Mononuclear cell (primary cell): Measurements from ENCODE around the gene HBQ1. TPM values are rescaled to one million over a fixed set of nuclear protein-coding genes. Genes with fewer than 3 reads are reported as not detected.
A peak's percentile ranks its signal among the peaks of the same experiment; 100 is the strongest.
"Not testable (repeated sequence)": the region's sequence is repeated elsewhere in the genome, so short reads cannot be mapped to it uniquely, and the experiment has no call there.

ENCODE experiments used
- H3K27me3 ChIP-seq: 2 replicates; pipeline ENCODE4 v1.6.0; 2011; ENCODE audit warnings: low read length, control low read depth; ENCODE audit not compliant: insufficient read depth
- H3K4me1 ChIP-seq: 2 replicates; pipeline ENCODE4 v1.5.1; 2011; ENCODE audit warnings: mild to moderate bottlenecking, low read length, control low read depth; ENCODE audit not compliant: insufficient read depth
- H3K4me3 ChIP-seq: 2 replicates; pipeline ENCODE4 v1.5.1; 2011; ENCODE audit warnings: mild to moderate bottlenecking, low read length, moderate library complexity
- H3K9me3 ChIP-seq: 2 replicates; pipeline ENCODE4 v1.5.1; 2011; ENCODE audit warnings: low read depth, mild to moderate bottlenecking, control low read depth, low read length
- total RNA-seq: library from RNA; depleted of rRNA; stranded (reverse); fragments of >200 nt; gene quantifications from one replicate; pipeline ENCODE4 v1.2.3, GENCODE V29; 2012

The HBQ1 gene
- total RNA-seq, 1 donor = not detected

GRCh38 chr16:200388-200787, 20.1 kb downstream of the HBQ1 start:
- H3K4me3 ChIP-seq = no peak overlapping the region
- H3K4me1 ChIP-seq = no peaks in the 10 kb centered on the region
- no peaks in the 10 kb centered on the region for H3K9me3 ChIP-seq
- H3K27me3 ChIP-seq = no peaks in the 10 kb centered on the region

DNA sequence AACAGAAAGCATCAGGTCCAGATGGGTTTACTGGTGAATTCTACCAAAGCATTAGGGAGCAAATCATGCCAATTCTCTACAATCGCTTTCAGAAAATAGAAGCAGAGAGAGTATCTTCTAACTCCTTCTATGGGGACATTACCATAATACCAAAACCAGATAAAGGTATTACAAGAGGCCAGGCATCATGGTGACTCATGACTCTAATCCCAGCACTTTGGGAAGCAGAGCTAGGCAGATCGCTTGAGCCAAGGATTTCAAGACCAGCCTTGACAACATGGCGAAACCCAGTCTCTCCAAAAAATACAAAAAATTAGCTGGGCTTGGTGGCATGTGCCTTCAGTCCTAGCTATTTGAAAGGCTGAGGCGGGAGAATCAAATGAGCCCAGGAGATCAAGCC, 23.0 kb downstream of the HBQ1 start:
- H3K4me3 ChIP-seq = no peak overlapping the region
- no peaks in the 10 kb centered on the region for H3K9me3 ChIP-seq
- no peaks in the 10 kb centered on the region for H3K27me3 ChIP-seq
- H3K4me1 ChIP-seq = no peaks in the 10 kb centered on the region

- H3K4me3 ChIP-seq, H3K4me1 ChIP-seq, H3K9me3 ChIP-seq, H3K27me3 ChIP-seq: not testable (repeated sequence)
Measured at GRCh38 chr16:204046-204445, 23.8 kb downstream of the HBQ1 start.

- not testable (repeated sequence) for H3K4me1 ChIP-seq, H3K9me3 ChIP-seq, H3K4me3 ChIP-seq, H3K27me3 ChIP-seq
Measured at GRCh38 chr16:209359-209758, 29.1 kb downstream of the HBQ1 start.

GRCh38 chr16:211631-212180, 31.4 kb downstream of the HBQ1 start:
- not testable (repeated sequence) for H3K4me1 ChIP-seq, H3K4me3 ChIP-seq, H3K9me3 ChIP-seq, H3K27me3 ChIP-seq

GRCh38 chr16:212999-213398, 32.7 kb downstream of the HBQ1 start:
- no peaks in the 10 kb centered on the region for H3K27me3 ChIP-seq
- H3K9me3 ChIP-seq = no peaks in the 10 kb centered on the region
- no peak overlapping the region for H3K4me3 ChIP-seq
- no peaks in the 10 kb centered on the region for H3K4me1 ChIP-seq

- Histone ChIP-seq H3K4me3 (no peak overlapping the region), H3K4me1 (no peaks in the 10 kb centered on the region), H3K9me3 (no peaks in the 10 kb centered on the region), H3K27me3 (no peaks in the 10 kb centered on the region)
Measured at GRCh38 chr16:220021-220420, 39.8 kb downstream of the HBQ1 start.

- no peaks in the 10 kb centered on the region for H3K9me3 ChIP-seq
- H3K4me3 ChIP-seq = peak overlapping the region; percentile 74
- no peaks in the 10 kb centered on the region for H3K27me3 ChIP-seq
- peaks cover 22% of the 10 kb centered on the region for H3K4me1 ChIP-seq
Measured at GRCh38 chr16:228151-228851, 48.0 kb downstream of the HBQ1 start.

DNA sequence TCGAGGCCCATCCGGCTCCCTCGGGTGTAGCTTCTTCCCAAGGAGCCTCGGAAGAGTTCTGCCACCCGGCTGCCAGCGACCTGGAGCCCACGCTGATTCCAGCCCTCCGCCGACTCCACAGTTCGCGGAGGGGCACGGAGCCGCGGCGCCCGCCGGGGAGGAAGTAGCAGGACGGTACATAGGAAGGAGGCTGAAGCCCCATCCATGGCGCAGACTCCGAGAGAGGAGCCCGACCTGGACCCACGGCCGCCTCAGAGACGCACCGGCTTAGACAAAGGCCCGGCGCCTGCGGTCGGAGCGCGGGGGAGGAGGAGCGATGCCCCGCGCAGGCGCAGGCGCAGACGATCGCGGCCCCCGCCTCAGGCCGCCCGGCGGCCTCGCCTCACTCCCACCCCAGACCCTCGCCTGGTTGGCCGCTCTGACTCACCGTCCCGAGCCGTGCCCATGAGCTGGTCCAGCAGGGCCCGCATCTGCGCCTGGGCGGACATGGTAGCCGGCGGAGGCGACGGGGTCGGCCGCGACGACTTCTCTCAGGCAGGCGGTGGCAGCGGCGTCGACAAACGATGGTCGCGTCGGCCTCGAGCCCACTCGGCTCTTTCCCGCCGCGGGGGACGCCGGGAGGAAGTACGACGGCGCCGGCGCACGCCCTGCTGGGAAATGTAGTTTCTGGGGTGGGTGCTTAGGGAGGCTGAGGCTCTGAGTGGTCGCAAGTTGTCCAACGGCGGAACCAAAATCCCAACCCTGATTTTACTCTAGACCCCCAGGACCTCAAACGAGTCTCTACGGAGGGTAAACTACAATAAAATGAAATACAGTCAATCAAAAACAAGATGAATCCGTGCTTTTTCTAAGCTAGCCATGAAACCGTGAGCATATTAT, 48.8 kb downstream of the HBQ1 start, which contains the start of gene LUC7L:
TSS of gene LUC7L (minus strand) at position 598 of the 879 bp plus-strand sequence. CDS start at position 488, 110 bp downstream.
- Histone ChIP-seq H3K27me3 (no peaks in the 10 kb centered on the region), H3K4me3 (peak within 1 kb of the TSS; percentile 74), H3K4me1 (peaks cover 28% of the 10 kb centered on the region), H3K9me3 (no peaks in the 10 kb centered on the region)

DNA sequence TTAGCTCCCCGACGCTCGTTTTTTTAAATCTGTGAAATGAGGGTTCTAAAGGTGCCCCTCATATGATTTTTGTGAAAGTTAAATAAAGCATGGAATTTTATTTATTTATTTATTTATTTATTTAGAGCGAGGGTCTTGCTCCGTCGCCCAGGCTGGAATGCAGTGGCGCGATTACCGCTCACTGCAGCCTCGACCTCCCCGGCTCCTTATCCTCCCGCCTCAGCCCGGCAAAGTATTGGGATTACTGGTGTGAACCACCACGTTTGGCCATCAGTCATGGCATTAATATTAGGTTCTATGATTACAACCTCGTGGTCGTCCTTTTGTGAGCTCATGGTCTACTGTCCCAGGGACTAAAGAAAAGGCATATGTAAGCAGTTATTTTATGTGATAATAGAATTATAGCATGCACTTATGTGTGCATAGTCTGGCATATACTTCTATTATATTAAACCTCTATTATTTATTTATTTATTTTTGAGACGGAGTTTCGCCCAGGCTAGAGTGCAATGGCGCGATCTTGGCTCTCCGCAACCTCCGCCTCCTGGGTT, 49.5 kb downstream of the HBQ1 start:
- peaks cover 30% of the 10 kb centered on the region for H3K4me1 ChIP-seq
- H3K4me3 ChIP-seq = peak overlapping the region; percentile 74
- H3K27me3 ChIP-seq = no peaks in the 10 kb centered on the region
- H3K9me3 ChIP-seq = no peaks in the 10 kb centered on the region

GRCh38 chr16:230351-230750, 50.1 kb downstream of the HBQ1 start:
- H3K9me3 ChIP-seq = not testable (repeated sequence)
- H3K4me1 ChIP-seq = peaks cover 33% of the 10 kb centered on the region

More at GRCh38 chr16:230351-230750, 50.1 kb downstream of the HBQ1 start:
- not testable (repeated sequence) for H3K4me3 ChIP-seq, H3K27me3 ChIP-seq

Other genes with a start within 250 kb of the HBQ1 start
- gene POLR3K, start 126.9 kb upstream of the HBQ1 start, total RNA-seq = 2.0 TPM
- 6.7 TPM for gene SNRNP25, start 126.6 kb upstream of the HBQ1 start, total RNA-seq
- 0.21 TPM for gene RHBDF1, start 107.8 kb upstream of the HBQ1 start, total RNA-seq
- 26.2 TPM for gene MPG, start 102.2 kb upstream of the HBQ1 start, total RNA-seq
- gene NPRL3, start 41.8 kb upstream of the HBQ1 start, total RNA-seq = 5.5 TPM
- not detected for gene HBZ, start 27.8 kb upstream of the HBQ1 start, total RNA-seq
- not detected for gene HBM, start 14.5 kb upstream of the HBQ1 start, total RNA-seq
- 22.1 TPM for gene HBA2, start 7.6 kb upstream of the HBQ1 start, total RNA-seq
- gene HBA1, start 3.8 kb upstream of the HBQ1 start, total RNA-seq = 28.3 TPM
- 101 TPM for gene LUC7L, start 49.0 kb downstream of the HBQ1 start, total RNA-seq
- 22.1 TPM for gene FAM234A, start 54.4 kb downstream of the HBQ1 start, total RNA-seq
- not detected for gene RGS11, start 95.5 kb downstream of the HBQ1 start, total RNA-seq
- not detected for gene ARHGDIG, start 100.1 kb downstream of the HBQ1 start, total RNA-seq
- not detected for gene PDIA2, start 102.7 kb downstream of the HBQ1 start, total RNA-seq
- 35.8 TPM for gene AXIN1, start 172.3 kb downstream of the HBQ1 start, total RNA-seq
- 19.9 TPM for gene MRPL28, start 190.1 kb downstream of the HBQ1 start, total RNA-seq
- 24.8 TPM for gene PGAP6, start 201.5 kb downstream of the HBQ1 start, total RNA-seq
- gene NME4, start 216.7 kb downstream of the HBQ1 start, total RNA-seq = 15.0 TPM
- 2.9 TPM for gene DECR2, start 221.4 kb downstream of the HBQ1 start, total RNA-seq
- 6.5 TPM for gene RAB11FIP3, start 245.2 kb downstream of the HBQ1 start, total RNA-seq